PFSK-1 (cell line): ENCODE results near the gene SPNS3.

Source experiments
- POLR2AphosphoS5 ChIP-seq: IDR thresholded peaks from 2 replicates; pipeline ENCODE4 v1.6.1; 2012; ENCODE audit warnings: low read depth, mild to moderate bottlenecking, control low read depth, low read length, moderate library complexity
- TAF1 ChIP-seq: IDR thresholded peaks from 2 replicates; pipeline ENCODE4 v1.6.1; 2012; ENCODE audit warnings: low read length, control low read depth, borderline replicate concordance; ENCODE audit not compliant: insufficient read depth

GRCh38 chr17:4436381-4436780 is 2.6 kb downstream of the SPNS3 start:
- TF ChIP-seq POLR2AphosphoS5 (no peak), TAF1 (no peak)
